ENCODE results near the gene MSS51. TPM values are rescaled to one million over a fixed set of nuclear protein-coding genes. Genes with fewer than 3 reads are reported as not detected.
A peak's percentile ranks its signal among the peaks of the same experiment; 100 is the strongest.

Gene MSS51
- 1 to 10 TPM in 1 of 2 donors, under 1 TPM in 1; 0.54 to 2.0 TPM for polyA plus RNA-seq

DNA sequence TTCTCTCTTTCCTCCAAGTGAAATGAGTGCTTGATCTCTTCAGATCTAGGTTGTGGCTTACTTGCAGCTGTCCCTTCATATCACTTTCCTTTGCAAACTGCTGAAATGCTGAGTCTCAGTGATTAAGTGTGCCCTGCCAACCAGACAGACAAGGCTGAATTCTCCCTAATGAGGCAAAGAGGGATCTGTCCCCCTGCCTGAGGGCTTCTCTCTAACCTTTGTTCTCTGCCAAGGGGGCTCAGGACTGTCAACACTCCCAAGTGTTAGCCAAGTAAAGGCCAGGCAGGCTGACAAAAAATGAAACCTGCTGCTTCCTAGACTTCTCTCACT, at the start of gene MSS51:
MSS51 (minus strand) TSS at position 24 of the 330 bp plus-strand sequence. CDS start 5,277 bp downstream, outside the sequence.
- Histone ChIP-seq H3K27ac (ENCODE audit: low read depth in 2 of 2, low read length in 1 of 2) (peak within 1 kb of the TSS in 1 of 2 donors; percentile 20), H3K36me3 (ENCODE audit: control insufficient read depth in 2 of 2, insufficient read depth in 2 of 2, low read length in 1 of 2) (peaks cover 0 to 4% of the 10 kb centered on the region in 2 donors), H3K27me3 (ENCODE audit: control insufficient read depth in 1 of 2, insufficient read depth in 2 of 2, low read length in 2 of 2) (no peaks in the 10 kb centered on the region), H3K4me1 (ENCODE audit: control insufficient read depth in 2 of 2, insufficient read depth in 2 of 2, low read length in 1 of 2) (no peaks in the 10 kb centered on the region), H3K4me3 (ENCODE audit: low read depth in 1 of 2, low read length in 2 of 2) (no peak within 1 kb of the TSS), H3K9me3 (ENCODE audit: control insufficient read depth in 2 of 2, insufficient read depth in 1 of 2, low read depth in 1 of 2, low read length in 1 of 2) (no peaks in the 10 kb centered on the region)

DNA sequence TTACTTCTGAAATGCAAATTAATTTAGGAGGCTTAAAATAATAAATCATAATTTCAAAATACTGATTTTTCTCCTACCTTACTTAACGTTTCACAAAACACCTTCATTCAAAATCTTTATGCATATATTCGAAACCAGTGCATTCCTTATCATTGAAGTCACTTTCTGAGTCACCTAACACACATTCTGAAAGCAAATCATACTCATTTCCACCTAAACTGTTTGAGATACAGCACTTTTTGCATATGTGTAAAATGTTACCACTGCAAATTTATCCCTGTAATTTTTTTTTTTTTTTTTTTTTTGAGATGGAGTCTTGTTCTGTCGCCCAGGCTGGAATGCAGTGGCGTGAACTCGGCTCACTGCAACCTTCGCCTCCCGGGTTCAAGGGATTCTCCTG, 46.8 kb upstream of the MSS51 start:
- Histone ChIP-seq H3K27me3 (ENCODE audit: control insufficient read depth in 1 of 2, insufficient read depth in 2 of 2, low read length in 2 of 2) (no peaks in the 10 kb centered on the region), H3K4me3 (ENCODE audit: low read depth in 1 of 2, low read length in 2 of 2) (no peak overlapping the region), H3K36me3 (ENCODE audit: control insufficient read depth in 2 of 2, insufficient read depth in 2 of 2, low read length in 1 of 2) (peaks cover 2% of the 10 kb centered on the region in 2 donors), H3K9me3 (ENCODE audit: control insufficient read depth in 2 of 2, insufficient read depth in 1 of 2, low read depth in 1 of 2, low read length in 1 of 2) (no peaks in the 10 kb centered on the region), H3K4me1 (ENCODE audit: control insufficient read depth in 2 of 2, insufficient read depth in 2 of 2, low read length in 1 of 2) (no peaks in the 10 kb centered on the region), H3K27ac (ENCODE audit: low read depth in 2 of 2, low read length in 1 of 2) (no peak overlapping the region)
- WGBS, 2 donors: 74 to 81% methylated on average over 7 of the region's 7 CpGs

DNA sequence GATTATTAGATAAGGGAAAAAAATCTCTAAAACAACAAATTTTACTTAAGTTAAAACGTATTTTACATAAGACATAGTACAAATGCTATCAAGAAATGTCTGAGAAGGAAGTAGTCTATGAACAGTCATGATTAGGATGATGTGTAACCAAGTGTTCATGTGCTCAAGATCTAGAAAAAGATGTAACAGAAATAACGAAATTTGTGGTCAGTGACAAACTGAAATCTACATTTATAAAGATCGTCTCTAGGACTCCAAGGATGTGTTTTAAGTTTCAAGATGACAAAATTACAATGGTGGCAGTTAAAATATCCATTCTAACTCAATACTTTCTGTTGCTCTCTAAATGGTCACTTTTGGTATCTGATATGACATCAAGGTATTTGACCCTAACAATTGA, 45.3 kb upstream of the MSS51 start:
- H3K27me3 ChIP-seq (ENCODE audit: control insufficient read depth in 1 of 2, insufficient read depth in 2 of 2, low read length in 2 of 2): no peaks in the 10 kb centered on the region
- H3K27ac ChIP-seq (ENCODE audit: low read depth in 2 of 2, low read length in 1 of 2): no peak overlapping the region
- H3K36me3 ChIP-seq (ENCODE audit: control insufficient read depth in 2 of 2, insufficient read depth in 2 of 2, low read length in 1 of 2): peaks cover 2% of the 10 kb centered on the region in 2 donors
- H3K4me1 ChIP-seq (ENCODE audit: control insufficient read depth in 2 of 2, insufficient read depth in 2 of 2, low read length in 1 of 2): no peaks in the 10 kb centered on the region
- H3K4me3 ChIP-seq (ENCODE audit: low read depth in 1 of 2, low read length in 2 of 2): no peak overlapping the region
- H3K9me3 ChIP-seq (ENCODE audit: control insufficient read depth in 2 of 2, insufficient read depth in 1 of 2, low read depth in 1 of 2, low read length in 1 of 2): no peaks in the 10 kb centered on the region
- WGBS, 2 donors: 76 to 78% methylated on average over 3 of the region's 3 CpGs

DNA sequence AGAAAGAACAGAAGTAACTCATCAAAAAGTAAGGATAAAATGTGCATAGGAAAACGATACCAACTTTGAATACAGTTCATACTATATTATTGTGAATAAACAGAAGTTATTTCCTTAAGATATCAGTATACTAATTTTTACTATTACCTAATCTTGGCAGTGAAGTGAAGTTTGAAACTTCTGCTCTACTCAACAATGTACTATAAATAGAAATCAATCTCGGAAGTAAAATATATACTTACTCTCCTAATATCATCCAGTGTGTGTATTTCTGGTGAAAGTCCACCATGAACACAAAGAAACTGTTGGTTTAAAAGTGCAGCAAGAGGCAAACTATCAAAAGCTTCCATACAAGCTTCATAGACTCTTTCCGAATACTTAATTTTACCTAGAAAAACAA, 37.9 kb upstream of the MSS51 start:
- no peak overlapping the region for H3K27ac ChIP-seq (ENCODE audit: low read depth in 2 of 2, low read length in 1 of 2)

DNA sequence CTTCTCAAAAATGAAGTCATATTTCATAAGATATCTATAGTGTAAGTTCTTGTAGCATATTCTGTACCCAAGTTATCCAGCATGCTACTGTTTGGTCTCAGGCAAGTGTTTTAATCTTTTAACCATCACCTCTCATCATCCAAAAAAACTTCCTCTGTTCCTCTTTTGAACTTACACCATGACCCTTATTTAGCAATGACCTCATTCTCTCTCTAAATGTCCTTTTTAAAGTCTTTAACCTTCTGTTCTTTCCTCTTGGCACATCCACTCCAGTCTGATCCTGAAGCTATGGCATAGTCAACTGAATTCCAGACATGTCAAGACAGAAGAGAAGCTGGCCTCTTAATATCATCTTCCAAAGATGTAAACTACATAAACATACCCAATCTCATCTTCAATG, 36.2 kb upstream of the MSS51 start:
- Histone ChIP-seq H3K36me3 (ENCODE audit: control insufficient read depth in 2 of 2, insufficient read depth in 2 of 2, low read length in 1 of 2) (peaks cover 4 to 7% of the 10 kb centered on the region in 2 donors), H3K9me3 (ENCODE audit: control insufficient read depth in 2 of 2, insufficient read depth in 1 of 2, low read depth in 1 of 2, low read length in 1 of 2) (no peaks in the 10 kb centered on the region), H3K4me1 (ENCODE audit: control insufficient read depth in 2 of 2, insufficient read depth in 2 of 2, low read length in 1 of 2) (no peaks in the 10 kb centered on the region), H3K4me3 (ENCODE audit: low read depth in 1 of 2, low read length in 2 of 2) (no peak overlapping the region), H3K27ac (ENCODE audit: low read depth in 2 of 2, low read length in 1 of 2) (no peak overlapping the region), H3K27me3 (ENCODE audit: control insufficient read depth in 1 of 2, insufficient read depth in 2 of 2, low read length in 2 of 2) (no peaks in the 10 kb centered on the region)

More for the DNA sequence above, 37.9 kb upstream of the MSS51 start:
- WGBS, 2 donors: 75 to 79% methylated on average over 3 of the region's 3 CpGs
- Histone ChIP-seq H3K4me1 (ENCODE audit: control insufficient read depth in 2 of 2, insufficient read depth in 2 of 2, low read length in 1 of 2) (no peaks in the 10 kb centered on the region), H3K4me3 (ENCODE audit: low read depth in 1 of 2, low read length in 2 of 2) (no peak overlapping the region), H3K27me3 (ENCODE audit: control insufficient read depth in 1 of 2, insufficient read depth in 2 of 2, low read length in 2 of 2) (no peaks in the 10 kb centered on the region), H3K36me3 (ENCODE audit: control insufficient read depth in 2 of 2, insufficient read depth in 2 of 2, low read length in 1 of 2) (peaks cover 0 to 5% of the 10 kb centered on the region in 2 donors), H3K9me3 (ENCODE audit: control insufficient read depth in 2 of 2, insufficient read depth in 1 of 2, low read depth in 1 of 2, low read length in 1 of 2) (no peaks in the 10 kb centered on the region)

DNA sequence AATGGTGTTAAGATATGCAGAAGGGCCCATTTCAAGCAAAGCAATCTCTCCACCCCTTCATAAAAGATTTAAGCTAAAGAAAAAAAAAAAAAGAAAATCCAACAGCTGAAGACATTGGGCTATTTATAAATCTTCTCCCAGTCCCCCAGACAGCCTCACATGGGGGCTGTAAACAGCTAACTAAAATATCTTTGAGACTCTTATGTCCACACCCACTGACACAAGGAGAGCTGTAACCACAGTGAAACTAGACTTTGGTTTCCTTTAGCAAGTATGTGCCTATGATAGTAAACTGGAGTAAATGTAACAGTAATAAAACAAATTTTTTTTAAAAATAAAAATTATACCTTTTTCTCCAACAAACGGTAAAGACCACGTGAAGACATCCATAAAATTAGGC, 33.8 kb upstream of the MSS51 start:
- H3K36me3 ChIP-seq (ENCODE audit: control insufficient read depth in 2 of 2, insufficient read depth in 2 of 2, low read length in 1 of 2): peaks cover 4 to 7% of the 10 kb centered on the region in 2 donors
- H3K4me3 ChIP-seq (ENCODE audit: low read depth in 1 of 2, low read length in 2 of 2): no peak overlapping the region
- H3K27me3 ChIP-seq (ENCODE audit: control insufficient read depth in 1 of 2, insufficient read depth in 2 of 2, low read length in 2 of 2): no peaks in the 10 kb centered on the region
- H3K9me3 ChIP-seq (ENCODE audit: control insufficient read depth in 2 of 2, insufficient read depth in 1 of 2, low read depth in 1 of 2, low read length in 1 of 2): no peaks in the 10 kb centered on the region
- no peak overlapping the region for H3K27ac ChIP-seq (ENCODE audit: low read depth in 2 of 2, low read length in 1 of 2)
- WGBS, 2 donors: 86 to 87% methylated on average over 2 of the region's 2 CpGs
- no peaks in the 10 kb centered on the region for H3K4me1 ChIP-seq (ENCODE audit: control insufficient read depth in 2 of 2, insufficient read depth in 2 of 2, low read length in 1 of 2)

DNA sequence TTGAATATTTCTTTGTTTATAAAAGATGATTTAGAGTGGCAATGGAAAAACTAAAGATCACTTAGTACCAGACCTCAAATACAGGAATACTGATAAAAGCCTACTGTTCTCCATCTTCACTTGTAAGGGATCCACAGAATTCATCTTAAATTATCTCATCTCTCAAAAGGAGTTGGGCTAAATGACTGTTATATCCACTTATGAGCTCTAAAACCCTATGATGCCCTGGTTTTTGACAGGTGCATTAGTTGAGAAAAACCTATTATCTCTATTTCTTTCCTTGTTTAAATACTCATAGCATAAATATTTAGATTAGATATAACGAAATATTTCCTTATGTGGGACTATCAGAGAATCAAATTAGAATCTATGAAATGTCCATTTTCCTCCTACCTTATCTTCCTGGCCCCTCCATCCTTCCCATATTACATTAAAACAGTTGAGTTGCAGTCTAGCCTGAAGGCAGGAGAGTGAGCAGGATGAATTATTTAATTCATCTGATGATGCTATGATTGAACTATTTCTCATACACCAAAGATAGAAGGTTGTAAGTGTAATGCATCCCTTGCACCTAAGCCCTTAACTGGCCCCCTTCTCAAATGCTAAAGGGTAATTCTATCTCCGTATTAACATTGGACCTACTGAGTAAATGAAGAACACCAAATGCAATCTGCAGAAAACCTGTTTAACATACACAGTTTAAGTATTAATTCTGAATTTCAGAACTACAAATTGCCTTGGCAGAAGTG, 32.8 kb upstream of the MSS51 start:
- no peak overlapping the region for H3K27ac ChIP-seq (ENCODE audit: low read depth in 2 of 2, low read length in 1 of 2)
- H3K27me3 ChIP-seq (ENCODE audit: control insufficient read depth in 1 of 2, insufficient read depth in 2 of 2, low read length in 2 of 2): no peaks in the 10 kb centered on the region
- no peaks in the 10 kb centered on the region for H3K9me3 ChIP-seq (ENCODE audit: control insufficient read depth in 2 of 2, insufficient read depth in 1 of 2, low read depth in 1 of 2, low read length in 1 of 2)
- peaks cover 4 to 7% of the 10 kb centered on the region in 2 donors for H3K36me3 ChIP-seq (ENCODE audit: control insufficient read depth in 2 of 2, insufficient read depth in 2 of 2, low read length in 1 of 2)
- 80 to 82% methylated on average over 2 of the region's 2 CpGs for WGBS, 2 donors
- H3K4me1 ChIP-seq (ENCODE audit: control insufficient read depth in 2 of 2, insufficient read depth in 2 of 2, low read length in 1 of 2): no peaks in the 10 kb centered on the region
- H3K4me3 ChIP-seq (ENCODE audit: low read depth in 1 of 2, low read length in 2 of 2): no peak overlapping the region

DNA sequence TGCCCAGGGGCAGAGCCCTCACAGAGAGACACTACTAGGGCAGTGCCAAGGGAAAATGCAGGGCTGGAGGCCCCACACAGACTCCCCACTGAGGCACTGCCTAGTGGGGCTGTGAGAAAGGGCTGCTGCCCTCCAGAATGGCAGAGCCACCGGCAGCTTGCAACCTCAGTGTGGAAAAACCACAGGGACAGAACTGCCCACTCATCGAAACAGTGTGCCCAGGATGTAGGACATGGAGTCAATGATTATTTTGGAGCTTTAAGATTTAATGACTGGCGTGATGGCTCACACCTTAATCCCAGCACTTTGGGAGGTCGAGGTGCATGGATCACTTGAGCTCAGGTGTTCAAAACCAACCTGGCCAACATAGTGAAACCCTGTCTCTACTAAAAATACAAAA, 27.5 kb upstream of the MSS51 start:
- no peaks in the 10 kb centered on the region for H3K4me1 ChIP-seq (ENCODE audit: control insufficient read depth in 2 of 2, insufficient read depth in 2 of 2, low read length in 1 of 2)
- no peak overlapping the region for H3K4me3 ChIP-seq (ENCODE audit: low read depth in 1 of 2, low read length in 2 of 2)
- H3K9me3 ChIP-seq (ENCODE audit: control insufficient read depth in 2 of 2, insufficient read depth in 1 of 2, low read depth in 1 of 2, low read length in 1 of 2): no peaks in the 10 kb centered on the region
- WGBS, 2 donors: 93 to 97% methylated on average over 4 of the region's 4 CpGs
- peaks cover 4 to 6% of the 10 kb centered on the region in 2 donors for H3K36me3 ChIP-seq (ENCODE audit: control insufficient read depth in 2 of 2, insufficient read depth in 2 of 2, low read length in 1 of 2)
- H3K27ac ChIP-seq (ENCODE audit: low read depth in 2 of 2, low read length in 1 of 2): no peak overlapping the region
- no peaks in the 10 kb centered on the region for H3K27me3 ChIP-seq (ENCODE audit: control insufficient read depth in 1 of 2, insufficient read depth in 2 of 2, low read length in 2 of 2)

DNA sequence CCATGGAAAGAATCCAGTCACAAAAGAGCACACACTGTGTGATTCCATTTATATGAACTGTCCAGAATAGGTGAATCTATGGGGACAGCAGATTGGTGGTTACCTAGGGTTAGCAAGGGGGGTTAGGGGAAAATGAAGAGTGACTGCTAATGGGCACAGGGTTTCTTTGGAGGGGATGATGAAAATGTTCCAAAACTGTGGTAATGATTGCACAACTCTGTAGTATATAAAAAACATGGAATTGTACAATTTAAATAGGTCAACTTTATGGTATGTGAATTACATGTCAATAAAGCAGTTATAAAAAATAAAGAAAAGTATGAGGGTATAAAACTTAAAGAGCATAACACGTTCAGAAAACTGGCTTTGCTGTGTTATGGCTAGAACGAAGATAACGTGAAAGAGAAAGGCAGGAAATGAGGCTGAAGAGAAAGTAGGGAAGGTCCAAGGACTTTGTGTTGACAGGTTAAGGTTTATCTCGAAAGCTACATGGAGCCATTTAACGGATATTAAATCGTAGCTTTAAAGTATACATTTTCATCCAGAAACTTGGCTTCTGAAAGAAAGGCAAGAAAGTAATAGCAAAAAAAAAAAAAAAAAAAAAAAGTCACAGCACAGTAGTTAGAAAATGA, 26.4 kb upstream of the MSS51 start:
- no peak overlapping the region for H3K27ac ChIP-seq (ENCODE audit: low read depth in 2 of 2, low read length in 1 of 2)
- H3K4me3 ChIP-seq (ENCODE audit: low read depth in 1 of 2, low read length in 2 of 2): no peak overlapping the region
- 89 to 91% methylated on average over 6 of the region's 6 CpGs for WGBS, 2 donors
- no peaks in the 10 kb centered on the region for H3K27me3 ChIP-seq (ENCODE audit: control insufficient read depth in 1 of 2, insufficient read depth in 2 of 2, low read length in 2 of 2)
- H3K9me3 ChIP-seq (ENCODE audit: control insufficient read depth in 2 of 2, insufficient read depth in 1 of 2, low read depth in 1 of 2, low read length in 1 of 2): no peaks in the 10 kb centered on the region
- H3K4me1 ChIP-seq (ENCODE audit: control insufficient read depth in 2 of 2, insufficient read depth in 2 of 2, low read length in 1 of 2): no peaks in the 10 kb centered on the region
- H3K36me3 ChIP-seq (ENCODE audit: control insufficient read depth in 2 of 2, insufficient read depth in 2 of 2, low read length in 1 of 2): peaks cover 0 to 3% of the 10 kb centered on the region in 2 donors
